ENCODE data around the gene SERPINE3.

Gene SERPINE3

DNA sequence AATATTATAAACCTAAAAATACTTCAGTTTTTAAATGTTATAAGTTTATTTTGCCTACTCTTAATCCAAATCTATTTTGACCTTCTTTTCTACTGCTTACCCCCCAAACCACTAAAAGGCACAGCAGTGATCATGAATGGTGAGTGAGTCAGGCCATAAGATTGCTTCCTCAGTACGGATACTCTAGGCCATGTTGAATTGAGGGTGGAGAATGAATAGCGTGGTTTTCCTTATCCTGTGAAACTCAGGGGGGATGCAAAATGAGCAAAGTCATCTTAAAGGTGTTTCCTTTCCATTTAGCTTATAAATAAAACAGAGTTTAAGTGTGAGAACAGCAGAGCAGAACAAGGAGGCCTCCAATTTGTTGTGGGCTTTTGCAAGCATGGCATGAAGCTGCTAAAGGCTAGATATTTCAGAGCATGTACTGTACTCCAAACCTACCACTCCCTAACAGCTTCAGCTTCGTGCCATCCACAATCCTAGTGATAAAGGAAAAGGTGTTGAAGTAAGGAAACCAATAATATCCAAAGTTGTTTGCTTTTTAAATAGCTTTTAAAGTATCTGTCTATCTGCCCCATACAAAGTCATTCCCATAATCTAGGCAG lies 25.0 kb downstream of the SERPINE3 start:
- DNase-seq, result no peak

DNA sequence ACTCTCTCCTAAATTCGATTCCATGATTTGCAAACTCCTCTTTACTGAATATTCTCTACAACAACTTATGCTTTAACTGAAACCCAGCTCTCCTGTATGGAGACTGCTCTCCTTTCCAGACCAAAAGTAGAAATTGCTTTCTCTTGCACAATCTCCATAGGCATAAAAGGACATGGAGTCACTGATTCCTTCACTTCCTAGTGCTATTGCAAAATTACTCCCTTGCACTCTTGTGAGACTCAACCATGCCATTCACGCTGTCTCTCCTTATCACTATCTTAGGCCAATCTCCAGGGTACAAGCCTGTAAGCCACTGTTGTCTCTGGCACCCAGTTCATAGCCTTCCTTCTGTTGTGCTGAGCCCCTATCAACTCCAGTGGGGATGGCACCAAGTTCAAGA lies 30.6 kb downstream of the SERPINE3 start:
- DNase-seq, result no peak

DNA sequence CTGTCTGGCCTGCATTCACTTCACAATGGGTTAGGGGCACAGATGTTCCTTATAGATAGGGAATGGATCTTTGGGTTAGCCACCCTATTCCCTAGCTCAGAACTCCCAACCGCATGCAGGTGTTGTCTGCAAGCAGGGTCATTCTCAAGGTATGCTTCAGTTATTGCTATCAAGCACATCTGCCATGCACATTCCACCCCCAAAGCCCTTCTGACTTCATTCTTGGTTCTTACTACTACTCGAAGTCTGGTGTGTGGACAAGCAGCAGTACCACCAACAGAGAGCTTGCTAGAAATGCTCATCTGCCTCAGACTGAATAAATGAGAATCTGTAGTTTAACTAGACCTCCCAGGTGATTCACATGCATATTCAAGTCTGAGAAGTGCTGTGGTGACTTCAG lies 31.3 kb downstream of the SERPINE3 start:
- no peak for DNase-seq

DNA sequence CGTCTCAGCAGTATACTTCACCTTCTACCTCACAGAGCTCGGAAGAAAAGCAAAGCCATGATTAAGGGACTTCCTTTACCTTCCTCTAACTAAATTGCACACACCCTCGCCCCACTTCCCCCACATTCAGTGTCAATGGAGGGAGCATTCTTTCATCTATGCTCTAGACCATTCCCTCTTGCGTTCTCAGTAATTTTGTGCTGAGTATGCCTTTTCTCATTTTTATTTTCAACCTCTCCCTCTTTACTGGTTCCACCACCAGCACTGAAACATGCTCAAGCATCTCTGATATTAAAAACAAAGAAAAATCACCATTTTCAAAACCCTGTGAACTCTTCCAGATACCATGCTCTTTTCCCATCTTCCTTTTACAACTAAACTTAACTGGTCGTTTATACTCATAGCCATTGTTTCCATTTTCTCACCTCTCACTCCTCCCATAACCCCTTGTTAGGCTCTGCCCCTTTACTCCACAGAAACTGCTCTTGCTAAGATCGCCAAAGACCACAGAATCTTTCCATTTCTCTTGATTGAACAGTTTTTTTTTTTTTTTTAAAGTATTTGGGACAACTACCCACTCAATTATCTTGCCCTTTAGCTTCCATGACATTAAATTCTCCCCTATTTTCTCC lies 32.4 kb downstream of the SERPINE3 start:
- DNase-seq, result no peak

DNA sequence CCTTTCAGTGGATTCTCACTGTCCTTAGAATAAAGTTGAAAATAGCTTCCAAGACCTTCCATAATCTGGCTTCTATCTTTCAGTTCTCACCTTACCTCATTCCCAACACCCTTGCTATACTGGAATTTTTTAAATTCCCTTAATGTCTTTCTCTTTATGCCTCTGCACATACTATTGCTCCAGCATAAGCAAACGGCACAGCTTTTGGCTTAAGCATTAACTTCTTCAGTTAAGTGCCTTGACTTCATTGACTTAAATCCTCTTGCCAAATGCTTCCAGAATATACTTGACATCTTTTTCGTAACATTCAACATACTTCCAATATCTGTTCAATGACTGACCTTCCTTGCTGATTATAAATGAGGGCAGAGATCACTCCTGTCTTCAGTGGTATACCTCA lies 34.0 kb downstream of the SERPINE3 start:
- no peak for DNase-seq

DNA sequence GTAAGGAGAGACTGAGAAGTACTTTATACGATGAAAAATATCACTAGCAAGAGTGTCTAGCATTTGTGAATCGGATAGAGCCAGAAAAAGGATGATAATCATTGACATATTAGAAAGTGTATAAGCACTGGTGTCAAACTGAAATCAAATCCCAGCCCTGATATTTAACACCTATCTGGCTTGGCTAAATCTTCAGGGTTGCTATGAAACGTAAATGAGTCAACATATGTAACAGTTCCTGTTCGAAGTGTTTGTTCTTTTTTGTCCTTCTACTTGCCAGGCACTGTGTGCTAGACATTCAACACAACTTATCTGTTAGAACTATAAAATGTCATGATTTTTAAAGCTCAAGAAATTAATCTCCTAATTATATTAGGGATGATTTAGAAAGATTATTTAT lies 40.8 kb downstream of the SERPINE3 start:
- DNase-seq, result no peak

DNA sequence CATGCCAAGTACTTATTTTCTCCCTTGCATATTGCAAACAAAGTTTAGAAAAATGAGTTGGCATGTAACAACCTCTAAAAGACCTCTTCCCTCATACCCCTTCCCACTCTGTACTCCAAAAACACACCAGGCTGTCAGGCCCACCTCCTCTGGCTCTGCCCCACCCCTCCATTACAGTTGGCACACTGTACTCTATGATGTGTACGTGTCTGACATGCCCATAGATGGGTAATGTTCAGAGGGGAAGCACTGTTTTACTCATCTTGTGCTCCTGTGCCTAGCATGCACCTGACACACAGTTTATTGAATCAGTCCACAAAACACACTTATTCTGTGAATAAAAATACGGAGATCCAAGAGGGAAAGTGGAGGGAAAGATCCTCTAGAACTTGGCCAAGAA lies 45.6 kb downstream of the SERPINE3 start:
- DNase-seq, result no peak

DNA sequence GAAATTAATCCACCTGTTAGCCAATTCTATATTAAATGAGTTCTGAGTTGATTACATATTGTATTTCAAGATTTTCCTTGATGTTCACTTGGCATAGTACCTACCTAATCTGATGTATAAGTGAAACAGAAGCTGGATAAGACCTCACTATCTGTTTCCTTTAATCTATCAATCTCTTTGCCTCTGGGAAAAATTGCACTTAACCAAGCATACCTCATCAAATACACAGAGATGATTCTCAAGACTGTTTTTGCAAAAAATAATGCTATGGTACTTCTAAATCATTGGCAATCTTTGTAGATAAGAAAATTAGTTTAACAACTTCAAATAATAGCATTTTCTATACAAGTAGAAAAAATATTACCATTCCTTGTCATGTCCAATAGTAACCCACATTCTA lies 55.2 kb downstream of the SERPINE3 start:
- DNase-seq, result no peak

DNA sequence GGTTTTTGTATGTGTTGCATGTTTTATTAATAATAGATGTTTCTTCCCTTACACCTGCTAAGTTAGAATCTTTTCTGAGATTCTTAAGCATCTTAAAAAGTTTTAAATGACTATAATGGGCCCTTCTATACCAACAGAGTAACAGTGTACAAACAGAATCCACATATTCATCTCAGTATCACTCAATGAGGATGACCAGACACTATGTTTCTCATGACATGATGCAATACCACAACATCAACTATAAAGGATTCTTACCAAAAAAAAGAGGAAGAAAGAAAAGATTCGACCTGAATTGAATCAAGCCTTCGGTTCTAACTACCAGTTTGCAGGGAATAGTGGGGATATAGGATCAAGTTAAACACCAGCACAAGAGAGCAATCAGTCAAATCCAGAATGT lies 56.9 kb downstream of the SERPINE3 start:
- DNase-seq, result no peak

DNA sequence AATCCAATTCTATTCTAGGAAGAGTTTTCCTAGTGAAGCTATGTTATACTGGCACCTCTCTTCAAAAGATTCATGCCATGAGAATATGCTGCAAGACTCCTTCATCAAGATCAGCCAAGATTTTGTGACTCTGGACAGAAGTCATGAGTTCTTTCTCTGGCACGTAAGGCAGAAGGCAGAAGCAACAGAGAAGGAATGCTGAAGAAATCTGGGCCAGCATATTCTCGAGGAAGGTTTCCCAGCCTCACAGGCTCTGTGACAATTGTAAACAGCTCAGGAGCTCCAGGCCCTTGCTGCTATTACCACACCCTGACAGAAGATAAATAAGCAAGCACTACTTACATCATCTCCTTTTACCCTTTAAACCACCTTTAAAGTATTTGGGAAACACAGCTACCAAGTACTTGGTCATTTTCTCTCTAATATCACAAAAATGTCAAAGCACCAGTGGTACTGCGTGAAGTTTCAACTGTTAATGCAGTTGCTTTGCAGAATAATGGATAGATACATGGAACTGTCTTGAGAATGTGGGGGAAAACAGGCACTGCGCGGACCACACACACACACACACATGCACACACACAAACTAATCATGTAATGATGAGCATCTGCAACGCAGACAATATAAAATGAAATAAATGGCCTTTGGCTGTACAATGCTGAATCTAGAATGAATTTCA lies 57.9 kb downstream of the SERPINE3 start:
- DNase-seq, result no peak

DNA sequence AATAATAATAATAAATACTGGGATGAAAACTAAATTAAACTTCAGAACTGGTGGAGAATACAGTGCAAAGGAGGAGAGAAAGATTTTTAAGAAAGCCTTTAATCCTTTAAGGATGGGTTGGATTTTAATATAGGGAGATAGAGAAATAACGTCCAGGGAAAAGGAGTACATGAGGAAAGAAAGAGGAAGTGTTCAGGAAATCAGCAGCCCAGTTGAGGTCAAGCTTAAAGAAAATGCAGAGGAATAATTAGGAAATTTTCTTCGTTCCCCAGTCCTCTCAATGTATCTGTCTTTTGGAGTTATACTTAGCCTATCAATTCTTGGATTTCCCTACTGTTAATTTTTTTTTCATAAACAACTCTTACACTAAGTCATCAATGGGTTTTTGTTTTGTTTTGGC lies 65.7 kb downstream of the SERPINE3 start:
- DNase-seq, result no peak

DNA sequence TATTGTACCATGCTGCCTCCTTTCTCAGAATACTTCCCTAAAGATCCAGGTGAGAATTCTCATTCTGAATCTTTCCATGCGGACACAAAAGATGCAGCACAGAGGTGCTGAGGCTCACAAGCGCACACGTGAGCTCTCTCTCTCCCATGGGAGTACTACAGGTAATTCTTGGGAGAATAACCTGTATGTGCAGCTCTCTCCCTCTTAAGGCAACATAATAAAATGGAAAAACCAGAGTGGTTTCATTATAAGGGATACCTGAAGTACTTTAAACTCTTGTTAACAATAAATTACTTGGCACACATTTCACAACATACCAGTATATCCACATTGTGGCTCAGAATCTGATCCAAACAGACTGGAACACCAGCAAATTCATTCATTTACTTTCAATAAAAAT lies 72.9 kb downstream of the SERPINE3 start:
- no peak for DNase-seq

Data from NCI-H524 treated with DMSO at 0.1 percent for 48 hours (cell line).